Skin of body (tissue), 2 donors: ENCODE results near the gene RNASE13. TPM values are rescaled to one million over a fixed set of nuclear protein-coding genes. Genes with fewer than 3 reads are reported as not detected.

ENCODE experiments used
- DNase-seq: peaks from one replicate; lab custom pipeline; 2025; lab: John Stamatoyannopoulos, UW
- total RNA-seq: library from RNA; depleted of rRNA; stranded (reverse); fragments of >200 nt; gene quantifications from one replicate; pipeline ENCODE4 v1.2.3, GENCODE V29; 2014

The RNASE13 gene
- total RNA-seq, 1 donor from 2014 or later: not detected

- DNase-seq: no peak
Observed at GRCh38 chr14:21066882-21067502, 32.4 kb upstream of the RNASE13 start.

GRCh38 chr14:21063479-21063878 lies 28.9 kb upstream of the RNASE13 start:
- DNase-seq: no peak

- no peak for DNase-seq
Observed at GRCh38 chr14:21061347-21061668, 26.7 kb upstream of the RNASE13 start.

- no peak for DNase-seq
Observed at GRCh38 chr14:21060614-21061346, 26.2 kb upstream of the RNASE13 start.

- no peak for DNase-seq
Observed at GRCh38 chr14:21059842-21060613, 25.4 kb upstream of the RNASE13 start.

- DNase-seq: no peak
Observed at GRCh38 chr14:21058903-21059302, 24.3 kb upstream of the RNASE13 start.

GRCh38 chr14:21057803-21058675 lies 23.4 kb upstream of the RNASE13 start, which contains the start of gene RNASE8:
Gene RNASE8, plus strand, starts transcription at chr14:21057822. Its CDS starts 71 bp downstream, at chr14:21057893.
- DNase-seq: no peak

- no peak for DNase-seq
Observed at GRCh38 chr14:21056520-21057163, 22.0 kb upstream of the RNASE13 start.

- no peak for DNase-seq
Observed at GRCh38 chr14:21055432-21056117, 21.0 kb upstream of the RNASE13 start.

- no peak for DNase-seq
Observed at GRCh38 chr14:21054768-21055145, 20.1 kb upstream of the RNASE13 start.

- DNase-seq: no peak
Observed at GRCh38 chr14:21054123-21054767, 19.6 kb upstream of the RNASE13 start.

- no peak for DNase-seq
Observed at GRCh38 chr14:21053184-21054122, 18.8 kb upstream of the RNASE13 start.

GRCh38 chr14:21050597-21050996 lies 16.0 kb upstream of the RNASE13 start:
- no peak for DNase-seq

- no peak for DNase-seq
Observed at GRCh38 chr14:21049271-21049673, 14.7 kb upstream of the RNASE13 start.

GRCh38 chr14:21048638-21049037 lies 14.0 kb upstream of the RNASE13 start:
- no peak for DNase-seq

GRCh38 chr14:21047378-21047781 lies 12.8 kb upstream of the RNASE13 start:
- DNase-seq: no peak

- no peak for DNase-seq
Observed at GRCh38 chr14:21043974-21044618, 9.5 kb upstream of the RNASE13 start.

GRCh38 chr14:21043387-21043973 lies 8.9 kb upstream of the RNASE13 start:
- no peak for DNase-seq
